Hepatocyte (in vitro differentiated cells): ENCODE measurements around the gene C1orf122. TPM values are rescaled to one million over a fixed set of nuclear protein-coding genes. Genes with fewer than 3 reads are reported as not detected.

Experiments
- DNase-seq: peaks from one replicate; pipeline ENCODE4 v3.0.0-alpha.2; 2016; ENCODE audit warnings: low spot score
- H2AFZ ChIP-seq: fragments of 200-600 bp; sonication (generic); 2 replicates; pipeline ENCODE4 v1.6.0; 2016; ENCODE audit warnings: antibody characterized with exemption, mild to moderate bottlenecking
- H3K27ac ChIP-seq: fragments of 200-600 bp; sonication (generic); 2 replicates; pipeline ENCODE4 v1.5.1; 2016; ENCODE audit warnings: mild to moderate bottlenecking
- H3K27me3 ChIP-seq: fragments of 200-600 bp; sonication (generic); 2 replicates; pipeline ENCODE4 v1.6.1; 2016
- H3K36me3 ChIP-seq: fragments of 200-600 bp; sonication (generic); replicated peaks from 2 replicates; pipeline ENCODE4 v1.5.1; 2016; ENCODE audit warnings: low read depth; ENCODE audit not compliant: insufficient read depth
- H3K4me1 ChIP-seq: fragments of 200-600 bp; sonication (generic); 2 replicates; pipeline ENCODE4 v1.5.1; 2016; ENCODE audit warnings: mild to moderate bottlenecking, moderate library complexity; ENCODE audit not compliant: insufficient read depth
- H3K4me2 ChIP-seq: fragments of 200-600 bp; sonication (generic); 2 replicates; pipeline ENCODE4 v1.6.0; 2016
- H3K4me3 ChIP-seq: fragments of 200-600 bp; sonication (generic); 2 replicates; pipeline ENCODE4 v1.5.1; 2016; ENCODE audit warnings: mild to moderate bottlenecking
- H3K79me2 ChIP-seq: fragments of 200-600 bp; sonication (generic); 2 replicates; pipeline ENCODE4 v1.6.0; 2017; ENCODE audit warnings: mild to moderate bottlenecking
- H3K9me2 ChIP-seq: fragments of 200-600 bp; sonication (generic); replicated peaks from 2 replicates; pipeline ENCODE4 v1.6.0; 2017; ENCODE audit warnings: mild to moderate bottlenecking; ENCODE audit not compliant: insufficient read depth
- H3K9me3 ChIP-seq: fragments of 200-600 bp; sonication (generic); 2 replicates; pipeline ENCODE4 v1.5.1; 2016; ENCODE audit warnings: low read depth, mild to moderate bottlenecking
- H4K20me1 ChIP-seq: fragments of 200-600 bp; sonication (generic); 2 replicates; pipeline ENCODE4 v1.6.0; 2016; ENCODE audit warnings: mild to moderate bottlenecking; ENCODE audit not compliant: insufficient read depth, poor library complexity, severe bottlenecking
- EZH2 ChIP-seq: fragments of 200-600 bp; sonication (generic); IDR thresholded peaks from 2 replicates; pipeline ENCODE4 v1.6.1; 2016; ENCODE audit warnings: antibody characterized with exemption, mild to moderate bottlenecking, borderline replicate concordance
- EZH2phosphoT487 ChIP-seq: fragments of 200-600 bp; sonication (generic); IDR thresholded peaks from one replicate; pipeline ENCODE4 v1.6.1; 2018; ENCODE audit warnings: antibody characterized with exemption, mild to moderate bottlenecking, low read depth, moderate library complexity; ENCODE audit not compliant: unreplicated experiment, severe bottlenecking
- WGBS: methylation state at CpG from one replicate; pipeline ENCODE4 v1.1.6; 2016; ENCODE audit warnings: low lambda C conversion rate; ENCODE audit errors: missing lambda C conversion rate; 5-methylcytosine and 5-hydroxymethylcytosine counted together
- polyA plus RNA-seq: library from polyadenylated mRNA; unstranded; fragments of >200 nt; fragmentation: Nextera tagmentation; extraction: Ambion mirVana; gene quantifications from 2 replicates; pipeline ENCODE4 v1.2.1, GENCODE V29; 2016
- total RNA-seq: library from RNA; depleted of rRNA; stranded (reverse); fragments of >200 nt; gene quantifications from 2 replicates; pipeline ENCODE4 v1.2.3, GENCODE V29; 2014
- TF ChIP-seq, protein P1 (sequence below): fragments of 200-600 bp; sonication (generic); IDR thresholded peaks from 2 replicates; pipeline ENCODE4 v1.5.1; 2016; ENCODE audit warnings: antibody characterized with exemption, mild to moderate bottlenecking; ENCODE audit not compliant: poor library complexity

Gene C1orf122
- total RNA-seq (63.8 and 78.3 TPM in 2 replicates), polyA plus RNA-seq (166 and 186 TPM in 2 replicates)

DNA sequence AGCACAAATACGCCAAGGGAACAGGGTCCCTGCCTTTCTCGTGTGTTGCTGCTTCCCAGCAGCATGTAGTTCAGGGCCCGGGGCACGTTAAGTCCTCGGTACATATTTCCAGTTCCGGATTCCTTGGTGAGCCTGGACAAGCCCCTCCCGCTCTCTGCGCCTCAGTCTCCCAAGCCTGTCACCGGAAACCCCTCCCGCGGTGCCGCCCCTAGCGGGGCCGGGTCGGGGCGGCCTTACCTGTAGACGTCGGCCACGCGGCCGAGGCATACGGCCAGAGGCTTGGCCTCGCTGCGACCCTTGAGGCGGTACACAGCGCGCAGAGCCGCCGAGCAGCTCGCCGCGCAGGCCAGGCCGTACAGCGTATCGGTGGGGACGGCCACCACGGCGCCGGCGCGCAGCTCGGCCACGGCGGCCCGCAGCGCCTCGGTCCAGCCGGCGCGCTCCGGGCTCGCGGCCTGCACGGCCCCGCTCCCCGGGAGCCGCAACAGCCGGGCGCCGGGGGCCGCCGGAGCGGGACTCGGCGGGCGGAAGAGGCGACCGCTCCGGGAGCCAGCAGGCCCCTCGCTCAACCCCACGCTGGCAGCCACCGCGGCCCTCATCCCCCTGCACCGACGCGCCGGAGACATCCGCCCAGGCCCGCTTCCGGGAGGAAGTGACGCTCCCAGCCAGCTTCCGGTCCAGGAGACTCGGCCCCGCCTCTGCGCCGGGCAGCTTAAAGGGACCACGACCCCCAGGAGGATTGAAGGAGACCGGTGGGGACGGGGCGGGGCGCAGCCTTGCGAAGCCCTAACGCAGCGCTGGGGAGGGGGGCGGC, at the start of gene C1orf122, which contains the start of gene YRDC:
TSS of gene C1orf122 (plus strand) at position 236 of the 814 bp plus-strand sequence. CDS start 615 bp downstream, outside the sequence.
TSS of gene YRDC (minus strand) at position 654 of the 814 bp plus-strand sequence. CDS start at position 626, 28 bp downstream.
- H3K4me2 ChIP-seq = peak within 1 kb of the TSS; percentile 97
- WGBS = under 1% methylated on average over 69 of the region's 95 CpGs
- H4K20me1 ChIP-seq = peaks cover 17% of the 10 kb centered on the region
- TF ChIP-seq, protein P1, sequence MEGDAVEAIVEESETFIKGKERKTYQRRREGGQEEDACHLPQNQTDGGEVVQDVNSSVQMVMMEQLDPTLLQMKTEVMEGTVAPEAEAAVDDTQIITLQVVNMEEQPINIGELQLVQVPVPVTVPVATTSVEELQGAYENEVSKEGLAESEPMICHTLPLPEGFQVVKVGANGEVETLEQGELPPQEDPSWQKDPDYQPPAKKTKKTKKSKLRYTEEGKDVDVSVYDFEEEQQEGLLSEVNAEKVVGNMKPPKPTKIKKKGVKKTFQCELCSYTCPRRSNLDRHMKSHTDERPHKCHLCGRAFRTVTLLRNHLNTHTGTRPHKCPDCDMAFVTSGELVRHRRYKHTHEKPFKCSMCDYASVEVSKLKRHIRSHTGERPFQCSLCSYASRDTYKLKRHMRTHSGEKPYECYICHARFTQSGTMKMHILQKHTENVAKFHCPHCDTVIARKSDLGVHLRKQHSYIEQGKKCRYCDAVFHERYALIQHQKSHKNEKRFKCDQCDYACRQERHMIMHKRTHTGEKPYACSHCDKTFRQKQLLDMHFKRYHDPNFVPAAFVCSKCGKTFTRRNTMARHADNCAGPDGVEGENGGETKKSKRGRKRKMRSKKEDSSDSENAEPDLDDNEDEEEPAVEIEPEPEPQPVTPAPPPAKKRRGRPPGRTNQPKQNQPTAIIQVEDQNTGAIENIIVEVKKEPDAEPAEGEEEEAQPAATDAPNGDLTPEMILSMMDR = no peak
- no peak for TF ChIP-seq EZH2phosphoT487
- TF ChIP-seq EZH2 = no peak
- H3K4me3 ChIP-seq = peak within 1 kb of the TSS; percentile 54
- no peaks in the 10 kb centered on the region for H3K9me2 ChIP-seq
- H3K27me3 ChIP-seq = no peaks in the 10 kb centered on the region
- H3K36me3 ChIP-seq = no peaks in the 10 kb centered on the region
- H3K4me1 ChIP-seq = peaks cover 15% of the 10 kb centered on the region
- no peaks in the 10 kb centered on the region for H3K9me3 ChIP-seq
- DNase-seq = peak; percentile 97
- H3K79me2 ChIP-seq = peaks cover 32% of the 10 kb centered on the region
- peak within 1 kb of the TSS; percentile 41 for H2AFZ ChIP-seq
- peak within 1 kb of the TSS; percentile 96 for H3K27ac ChIP-seq

DNA sequence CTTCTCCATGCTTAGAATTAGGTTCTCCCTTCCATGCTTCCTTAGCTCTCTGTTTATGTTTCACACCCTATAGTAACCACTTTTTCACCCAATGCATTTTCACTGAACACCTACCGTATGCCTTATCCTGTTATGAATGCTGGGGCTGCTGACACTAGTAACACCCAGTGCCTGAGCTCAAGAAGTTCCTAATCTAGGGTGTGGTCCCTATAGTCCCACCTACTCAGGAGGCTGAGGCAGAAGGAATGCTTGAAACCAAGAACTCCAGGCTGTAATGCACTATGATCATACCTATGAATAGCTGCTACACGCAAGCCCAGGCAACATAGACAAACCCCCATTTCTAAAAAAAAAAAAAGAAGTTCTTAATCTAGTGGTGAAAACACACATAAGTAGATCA, 48.1 kb upstream of the C1orf122 start:
- DNase-seq = no peak
- no peak overlapping the region for H3K27ac ChIP-seq
- TF ChIP-seq EZH2phosphoT487 (no peak), EZH2 (no peak)
- TF ChIP-seq, protein P1 = no peak
- H2AFZ ChIP-seq = no peak overlapping the region
- no peaks in the 10 kb centered on the region for H3K9me3 ChIP-seq
- H3K79me2 ChIP-seq = no peaks in the 10 kb centered on the region
- H3K9me2 ChIP-seq = no peaks in the 10 kb centered on the region
- H4K20me1 ChIP-seq = no peaks in the 10 kb centered on the region
- no peak overlapping the region for H3K4me2 ChIP-seq
- WGBS = 70% methylated on average over 2 of the region's 2 CpGs
- no peaks in the 10 kb centered on the region for H3K36me3 ChIP-seq
- H3K4me3 ChIP-seq = no peak overlapping the region
- H3K27me3 ChIP-seq = peaks cover 76% of the 10 kb centered on the region
- H3K4me1 ChIP-seq = no peaks in the 10 kb centered on the region

DNA sequence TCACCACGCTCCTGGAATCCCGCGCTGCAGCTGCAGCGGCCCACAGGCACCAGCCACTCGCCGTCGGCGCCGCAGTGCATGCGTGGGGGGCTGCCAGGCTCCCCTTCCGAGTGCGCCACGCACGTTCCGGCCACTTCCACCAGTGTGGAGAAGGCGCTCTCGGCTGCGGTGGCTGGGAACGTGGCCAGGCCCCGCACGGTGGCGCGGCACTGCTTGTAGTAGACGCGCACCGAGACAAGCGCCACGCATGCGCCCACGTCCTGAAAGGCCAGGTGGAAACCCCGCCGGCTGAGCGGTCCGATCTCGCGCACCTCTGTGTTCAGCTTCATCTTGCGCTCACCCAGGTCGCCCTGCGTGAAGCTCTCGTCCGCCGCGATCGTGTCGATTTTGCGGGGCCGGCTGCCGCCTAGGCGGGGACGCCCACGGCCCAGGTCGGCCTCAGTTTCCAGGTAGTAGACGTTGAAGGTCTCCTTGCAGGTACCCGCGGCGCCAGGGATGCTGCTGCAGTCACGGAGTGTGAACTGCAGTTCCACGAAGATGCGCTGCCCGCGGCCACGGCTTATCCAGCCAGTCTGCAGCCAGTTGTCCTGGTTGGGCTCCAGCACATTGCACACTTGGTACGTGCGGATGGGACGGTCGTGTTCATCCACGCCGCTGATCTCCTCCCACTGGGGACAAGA, 46.0 kb upstream of the C1orf122 start:
- peaks cover 80% of the 10 kb centered on the region for H3K27me3 ChIP-seq
- no peak overlapping the region for H3K4me2 ChIP-seq
- H3K4me1 ChIP-seq = no peaks in the 10 kb centered on the region
- H3K36me3 ChIP-seq = no peaks in the 10 kb centered on the region
- no peaks in the 10 kb centered on the region for H3K79me2 ChIP-seq
- H2AFZ ChIP-seq = no peak overlapping the region
- no peaks in the 10 kb centered on the region for H4K20me1 ChIP-seq
- H3K9me2 ChIP-seq = no peaks in the 10 kb centered on the region
- no peak for TF ChIP-seq EZH2phosphoT487
- TF ChIP-seq, protein P1 = no peak
- TF ChIP-seq EZH2 = no peak
- H3K27ac ChIP-seq = no peak overlapping the region
- H3K4me3 ChIP-seq = no peak overlapping the region
- 88% methylated on average over 63 of the region's 68 CpGs for WGBS
- DNase-seq = no peak
- no peaks in the 10 kb centered on the region for H3K9me3 ChIP-seq
